HepG2 (cell line): ENCODE results near the gene PDHX. TPM values are rescaled to one million over a fixed set of nuclear protein-coding genes. Genes with fewer than 3 reads are reported as not detected.
A peak's percentile ranks its signal among the peaks of the same experiment; 100 is the strongest.

Source experiments
- BRD4 ChIP-seq: sonication (generic); formaldehyde crosslinking; IDR thresholded peaks from 2 replicates; pipeline ENCODE4 v1.4.0; 2020; ENCODE audit warnings: missing genetic modification reagents
- HNF4A ChIP-seq: sonication (generic); formaldehyde crosslinking; IDR thresholded peaks from 2 replicates; pipeline ENCODE4 v1.4.0; 2020; ENCODE audit warnings: missing genetic modification reagents
- PAF1 ChIP-seq: IDR thresholded peaks from 2 replicates; pipeline ENCODE4 v1.6.1; 2016; ENCODE audit warnings: missing genetic modification reagents, missing compliant biosample characterization
- PTBP1 ChIP-seq: fragments of 200-400 bp; formaldehyde crosslinking; IDR thresholded peaks from 2 replicates; pipeline ENCODE4 v1.6.1; 2018; ENCODE audit warnings: low read length, low read depth; ENCODE audit not compliant: poor library complexity, severe bottlenecking
- SOX5 ChIP-seq: IDR thresholded peaks from 2 replicates; pipeline ENCODE4 v1.6.1; 2016; ENCODE audit warnings: borderline replicate concordance
- ZNF333 ChIP-seq: sonication (generic); formaldehyde crosslinking; IDR thresholded peaks from 2 replicates; pipeline ENCODE4 v1.4.0; 2020; ENCODE audit warnings: mild to moderate bottlenecking, missing genetic modification reagents, borderline replicate concordance
- ZNF775 ChIP-seq: sonication (generic); formaldehyde crosslinking; IDR thresholded peaks from 2 replicates; pipeline ENCODE4 v1.4.0; 2020; ENCODE audit warnings: missing genetic modification reagents, mild to moderate bottlenecking, moderate library complexity, borderline replicate concordance
- polyA plus RNA-seq, 8 experiments: library from polyadenylated mRNA; depleted of rRNA in 3 of 8; stranded (reverse) in 7 of 8; unstranded in 1 of 8; fragments of >200 nt; fragmentation: Illumina TruSeq in 4 of 8; extraction: Trizol in 4 of 8; gene quantifications; 2 replicates each; pipeline versions ENCODE4 v1.2.1 to v1.2.3, GENCODE V29; 2011 to 2016; ENCODE audit warnings: low read depth in 4 of 8, missing spikeins in 1 of 8, mixed read lengths in 1 of 8; ENCODE audit not compliant: insufficient read depth in 1 of 8
- total RNA-seq, 5 experiments: library from RNA; depleted of rRNA; stranded (reverse); fragments of >200 nt; fragmentation: Illumina TruSeq; extraction: Trizol; gene quantifications; 2 replicates each; pipeline ENCODE4 v1.2.3, GENCODE V29; 2016; ENCODE audit warnings: low read depth in 1 of 5
- TF ChIP-seq, protein P1 (sequence below): sonication (generic); formaldehyde crosslinking; IDR thresholded peaks from 2 replicates; pipeline ENCODE4 v1.4.0; 2020; ENCODE audit warnings: mild to moderate bottlenecking, missing genetic modification reagents
- TF ChIP-seq, protein P2 (sequence below): sonication (generic); formaldehyde crosslinking; IDR thresholded peaks from 2 replicates; pipeline ENCODE4 v1.8.1; 2023; ENCODE audit warnings: mild to moderate bottlenecking, moderate library complexity, missing genetic modification reagents
- TF ChIP-seq, protein P3 (sequence below): IDR thresholded peaks from 2 replicates; pipeline ENCODE4 v1.6.1; 2016; ENCODE audit warnings: low read depth
- TF ChIP-seq, protein P4 (sequence below): IDR thresholded peaks from 2 replicates; pipeline ENCODE4 v1.6.1; 2012; ENCODE audit warnings: low read depth, low read length, improper control_type of control experiment
- TF ChIP-seq, protein P5 (sequence below): sonication (generic); formaldehyde crosslinking; conservative IDR thresholded peaks from 2 replicates; pipeline ENCODE4 v1.4.0; 2020; ENCODE audit warnings: mild to moderate bottlenecking, missing genetic modification reagents, moderate library complexity

The PDHX gene
- total and polyA plus RNA-seq, 2 of the 13 experiments (the other 11 are each of a cell fraction or from before 2014, with no cell fraction given), result 41.0 to 73.8 TPM

DNA sequence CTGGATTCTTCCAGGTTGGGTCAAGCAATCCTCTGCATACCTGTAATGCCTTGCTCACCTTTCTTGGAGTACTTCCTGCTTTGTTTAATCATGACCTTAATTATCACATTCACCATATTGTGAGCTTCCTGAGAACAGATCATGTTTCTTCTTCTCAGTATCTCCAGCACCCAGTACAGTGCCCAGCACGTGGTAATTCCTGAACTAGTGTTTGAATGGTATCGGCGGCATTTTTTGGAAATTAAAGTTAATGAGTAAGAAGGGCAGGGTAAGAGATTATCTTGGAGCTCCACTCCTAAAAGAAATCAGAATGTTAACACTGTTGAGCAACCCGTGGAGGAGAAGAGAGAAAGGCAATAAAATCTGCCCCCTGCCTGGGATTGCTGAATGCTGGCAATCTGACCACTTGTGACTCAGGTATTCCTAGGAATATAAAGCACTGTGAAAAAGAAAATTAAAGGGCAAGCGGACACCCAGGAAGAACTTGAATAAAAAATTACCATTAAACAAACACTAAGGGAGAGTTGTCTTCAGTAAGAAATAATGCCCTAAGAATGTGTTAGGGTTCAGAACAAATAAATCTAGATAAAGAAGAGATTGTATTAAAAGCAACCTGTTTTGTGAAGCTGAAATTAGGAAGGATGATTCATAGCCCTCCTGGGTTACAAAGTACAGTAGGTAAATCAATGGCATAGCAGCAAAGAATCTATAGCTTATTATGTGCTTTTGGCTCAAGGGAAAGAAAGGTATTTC lies 92.9 kb downstream of the PDHX start (continued):
- TF ChIP-seq, protein P1, sequence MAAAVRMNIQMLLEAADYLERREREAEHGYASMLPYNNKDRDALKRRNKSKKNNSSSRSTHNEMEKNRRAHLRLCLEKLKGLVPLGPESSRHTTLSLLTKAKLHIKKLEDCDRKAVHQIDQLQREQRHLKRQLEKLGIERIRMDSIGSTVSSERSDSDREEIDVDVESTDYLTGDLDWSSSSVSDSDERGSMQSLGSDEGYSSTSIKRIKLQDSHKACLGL (CRISPR knock-in tag), result no peak
- TF ChIP-seq, protein P2, sequence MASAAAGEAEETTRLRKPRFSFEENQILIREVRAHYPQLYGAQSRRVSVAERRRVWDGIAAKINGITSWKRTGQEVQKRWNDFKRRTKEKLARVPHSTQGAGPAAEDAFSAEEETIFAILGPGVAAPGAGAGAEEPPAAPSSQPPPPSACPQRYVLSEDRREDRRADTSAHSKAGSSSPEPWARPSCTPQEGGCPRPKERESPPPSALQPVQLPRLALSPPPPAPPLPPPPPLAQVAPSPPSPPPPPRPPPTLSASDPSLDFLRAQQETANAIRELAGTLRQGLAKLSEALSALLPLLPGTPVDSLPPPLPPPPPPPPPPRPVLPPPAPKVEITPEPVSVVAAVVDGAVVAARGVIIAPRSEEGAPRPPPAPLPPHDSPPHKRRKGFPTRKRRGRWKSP (CRISPR knock-in tag), result no peak
- TF ChIP-seq SOX5 (CRISPR knock-in tag) (0 out of 2 replicates have a peak, but pooled peaks have one; percentile 17), ZNF333 (CRISPR knock-in tag) (no peak), PAF1 (CRISPR knock-in tag) (no peak), BRD4 (no peak), PTBP1 (no peak), HNF4A (0 out of 2 replicates have a peak, but pooled peaks have one; percentile 4), ZNF775 (no peak)
- TF ChIP-seq, protein P3, sequence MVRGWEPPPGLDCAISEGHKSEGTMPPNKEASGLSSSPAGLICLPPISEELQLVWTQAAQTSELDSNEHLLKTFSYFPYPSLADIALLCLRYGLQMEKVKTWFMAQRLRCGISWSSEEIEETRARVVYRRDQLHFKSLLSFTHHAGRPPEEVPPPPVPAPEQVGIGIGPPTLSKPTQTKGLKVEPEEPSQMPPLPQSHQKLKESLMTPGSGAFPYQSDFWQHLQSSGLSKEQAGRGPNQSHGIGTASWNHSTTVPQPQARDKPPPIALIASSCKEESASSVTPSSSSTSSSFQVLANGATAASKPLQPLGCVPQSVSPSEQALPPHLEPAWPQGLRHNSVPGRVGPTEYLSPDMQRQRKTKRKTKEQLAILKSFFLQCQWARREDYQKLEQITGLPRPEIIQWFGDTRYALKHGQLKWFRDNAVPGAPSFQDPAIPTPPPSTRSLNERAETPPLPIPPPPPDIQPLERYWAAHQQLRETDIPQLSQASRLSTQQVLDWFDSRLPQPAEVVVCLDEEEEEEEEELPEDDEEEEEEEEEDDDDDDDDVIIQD (CRISPR knock-in tag), result no peak
- TF ChIP-seq, protein P4, sequence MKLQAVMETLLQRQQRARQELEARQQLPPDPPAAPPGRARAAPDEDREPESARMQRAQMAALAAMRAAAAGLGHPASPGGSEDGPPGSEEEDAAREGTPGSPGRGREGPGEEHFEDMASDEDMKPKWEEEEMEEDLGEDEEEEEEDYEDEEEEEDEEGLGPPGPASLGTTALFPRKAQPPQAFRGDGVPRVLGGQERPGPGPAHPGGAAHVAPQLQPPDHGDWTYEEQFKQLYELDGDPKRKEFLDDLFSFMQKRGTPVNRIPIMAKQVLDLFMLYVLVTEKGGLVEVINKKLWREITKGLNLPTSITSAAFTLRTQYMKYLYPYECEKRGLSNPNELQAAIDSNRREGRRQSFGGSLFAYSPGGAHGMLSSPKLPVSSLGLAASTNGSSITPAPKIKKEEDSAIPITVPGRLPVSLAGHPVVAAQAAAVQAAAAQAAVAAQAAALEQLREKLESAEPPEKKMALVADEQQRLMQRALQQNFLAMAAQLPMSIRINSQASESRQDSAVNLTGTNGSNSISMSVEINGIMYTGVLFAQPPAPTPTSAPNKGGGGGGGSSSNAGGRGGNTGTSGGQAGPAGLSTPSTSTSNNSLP, result peak; percentile 63; the same call in 1 of the 2 replicates
- TF ChIP-seq, protein P5, sequence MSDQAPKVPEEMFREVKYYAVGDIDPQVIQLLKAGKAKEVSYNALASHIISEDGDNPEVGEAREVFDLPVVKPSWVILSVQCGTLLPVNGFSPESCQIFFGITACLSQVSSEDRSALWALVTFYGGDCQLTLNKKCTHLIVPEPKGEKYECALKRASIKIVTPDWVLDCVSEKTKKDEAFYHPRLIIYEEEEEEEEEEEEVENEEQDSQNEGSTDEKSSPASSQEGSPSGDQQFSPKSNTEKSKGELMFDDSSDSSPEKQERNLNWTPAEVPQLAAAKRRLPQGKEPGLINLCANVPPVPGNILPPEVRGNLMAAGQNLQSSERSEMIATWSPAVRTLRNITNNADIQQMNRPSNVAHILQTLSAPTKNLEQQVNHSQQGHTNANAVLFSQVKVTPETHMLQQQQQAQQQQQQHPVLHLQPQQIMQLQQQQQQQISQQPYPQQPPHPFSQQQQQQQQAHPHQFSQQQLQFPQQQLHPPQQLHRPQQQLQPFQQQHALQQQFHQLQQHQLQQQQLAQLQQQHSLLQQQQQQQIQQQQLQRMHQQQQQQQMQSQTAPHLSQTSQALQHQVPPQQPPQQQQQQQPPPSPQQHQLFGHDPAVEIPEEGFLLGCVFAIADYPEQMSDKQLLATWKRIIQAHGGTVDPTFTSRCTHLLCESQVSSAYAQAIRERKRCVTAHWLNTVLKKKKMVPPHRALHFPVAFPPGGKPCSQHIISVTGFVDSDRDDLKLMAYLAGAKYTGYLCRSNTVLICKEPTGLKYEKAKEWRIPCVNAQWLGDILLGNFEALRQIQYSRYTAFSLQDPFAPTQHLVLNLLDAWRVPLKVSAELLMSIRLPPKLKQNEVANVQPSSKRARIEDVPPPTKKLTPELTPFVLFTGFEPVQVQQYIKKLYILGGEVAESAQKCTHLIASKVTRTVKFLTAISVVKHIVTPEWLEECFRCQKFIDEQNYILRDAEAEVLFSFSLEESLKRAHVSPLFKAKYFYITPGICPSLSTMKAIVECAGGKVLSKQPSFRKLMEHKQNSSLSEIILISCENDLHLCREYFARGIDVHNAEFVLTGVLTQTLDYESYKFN (CRISPR knock-in tag), result peak; percentile 46; the same call in 1 of the 2 replicates
